Mesenchymal stem cell (in vitro differentiated cells and primary cell): Measurements from ENCODE around the gene CMC1.

ENCODE experiments used
- DNase-seq: peaks from one replicate; pipeline ENCODE4 v3.0.0-alpha.2; 2013
- H2AFZ ChIP-seq: one replicate; pipeline ENCODE4 v1.6.1; 2013; ENCODE audit warnings: low read depth, mild to moderate bottlenecking, control low read depth, inconsistent platforms, low read length, moderate library complexity
- H2AK5ac ChIP-seq: 2 replicates; pipeline ENCODE4 v1.6.1; 2013; ENCODE audit warnings: low read length, moderate library complexity, mild to moderate bottlenecking, inconsistent platforms; ENCODE audit not compliant: severe bottlenecking
- H2BK120ac ChIP-seq: one replicate; pipeline ENCODE4 v1.6.1; 2013; ENCODE audit warnings: low read depth, mild to moderate bottlenecking, inconsistent platforms, low read length, moderate library complexity
- H2BK12ac ChIP-seq, 2 experiments: one replicate each; pipeline ENCODE4 v1.6.1; 2013; ENCODE audit warnings: inconsistent platforms in 2 of 2, low read length in 2 of 2, mild to moderate bottlenecking in 2 of 2, moderate library complexity in 2 of 2, control low read depth in 1 of 2
- H2BK15ac ChIP-seq: one replicate; pipeline ENCODE4 v1.6.1; 2013; ENCODE audit warnings: mild to moderate bottlenecking, low read depth, inconsistent platforms; ENCODE audit not compliant: poor library complexity, severe bottlenecking
- H2BK5ac ChIP-seq: 2 replicates; pipeline ENCODE4 v1.6.1; 2013; ENCODE audit warnings: low read depth, mild to moderate bottlenecking, low read length, control low read depth, inconsistent platforms; ENCODE audit not compliant: poor library complexity, severe bottlenecking
- H3K14ac ChIP-seq, 2 experiments: one replicate each; pipeline ENCODE4 v1.6.1; 2013; ENCODE audit warnings: inconsistent platforms in 2 of 2, low read length in 2 of 2, control low read depth in 1 of 2, mild to moderate bottlenecking in 1 of 2, moderate library complexity in 1 of 2
- H3K18ac ChIP-seq, 2 experiments: one replicate each; pipeline ENCODE4 v1.6.1; 2013; ENCODE audit warnings: inconsistent platforms in 2 of 2, low read length in 2 of 2, control low read depth in 1 of 2, low read depth in 1 of 2, mild to moderate bottlenecking in 1 of 2
- H3K23ac ChIP-seq, 2 experiments: one replicate each; pipeline ENCODE4 v1.6.1; 2013; ENCODE audit warnings: inconsistent platforms in 2 of 2, low read length in 2 of 2, mild to moderate bottlenecking in 2 of 2, moderate library complexity in 2 of 2, control low read depth in 1 of 2
- H3K27ac ChIP-seq: 2 replicates; pipeline ENCODE4 v1.5.1; 2013; ENCODE audit warnings: mild to moderate bottlenecking, moderate library complexity, low read length, control low read depth, inconsistent platforms; ENCODE audit not compliant: poor library complexity, severe bottlenecking
- H3K27me3 ChIP-seq, 2 experiments: 2 replicates each; pipeline versions ENCODE4 v1.6.1 to v1.7.0; 2013; ENCODE audit warnings: low read length in 2 of 2, mild to moderate bottlenecking in 2 of 2, moderate library complexity in 2 of 2, control low read depth in 1 of 2, inconsistent platforms in 1 of 2; ENCODE audit not compliant: control insufficient read depth in 1 of 2, insufficient read depth in 1 of 2
- H3K36me3 ChIP-seq, 2 experiments: 2 replicates each; pipeline versions ENCODE4 v1.6.1 to v1.7.0; 2013; ENCODE audit warnings: low read length in 2 of 2, control low read depth in 1 of 2, inconsistent platforms in 1 of 2, low read depth in 1 of 2, mild to moderate bottlenecking in 1 of 2; ENCODE audit not compliant: insufficient read depth in 2 of 2, control insufficient read depth in 1 of 2
- H3K4ac ChIP-seq, 2 experiments: one replicate each; pipeline ENCODE4 v1.6.1; 2013; ENCODE audit warnings: inconsistent platforms in 2 of 2, low read length in 2 of 2, mild to moderate bottlenecking in 2 of 2, moderate library complexity in 2 of 2, control low read depth in 1 of 2, low read depth in 1 of 2
- H3K4me1 ChIP-seq: 2 replicates; pipeline ENCODE4 v1.6.1; 2013; ENCODE audit warnings: low read depth, low read length, control low read depth; ENCODE audit not compliant: control insufficient read depth, insufficient read depth
- H3K4me2 ChIP-seq: 2 replicates; pipeline ENCODE4 v1.6.1; 2013; ENCODE audit warnings: low read length, mild to moderate bottlenecking, inconsistent platforms; ENCODE audit not compliant: poor library complexity, severe bottlenecking
- H3K4me3 ChIP-seq, 2 experiments: 2 replicates each; pipeline versions ENCODE4 v1.5.1 to v1.7.0; 2013; ENCODE audit warnings: low read length in 2 of 2, mild to moderate bottlenecking in 2 of 2, control low read depth in 1 of 2, low read depth in 1 of 2; ENCODE audit not compliant: insufficient read depth in 1 of 2
- H3K79me1 ChIP-seq: replicated peaks from 2 replicates; pipeline ENCODE4 v1.6.1; 2013; ENCODE audit warnings: mild to moderate bottlenecking, control low read depth, low read length, inconsistent platforms; ENCODE audit not compliant: poor library complexity, severe bottlenecking
- H3K9ac ChIP-seq: 2 replicates; pipeline ENCODE4 v1.7.0; 2013; ENCODE audit warnings: mild to moderate bottlenecking, low read length, moderate library complexity
- H3K9me3 ChIP-seq: 2 replicates; pipeline ENCODE4 v1.7.0; 2013; ENCODE audit warnings: mild to moderate bottlenecking, low read length; ENCODE audit not compliant: control insufficient read depth
- H4K8ac ChIP-seq: one replicate; pipeline ENCODE4 v1.6.1; 2013; ENCODE audit warnings: inconsistent platforms, mild to moderate bottlenecking, low read length, moderate library complexity
- H4K91ac ChIP-seq: one replicate; pipeline ENCODE4 v1.6.1; 2013; ENCODE audit warnings: mild to moderate bottlenecking, low read length, inconsistent platforms
- WGBS: methylation state at CpG from one replicate; pipeline ENCODE4 v1.1.7; 2013; ENCODE audit warnings: mixed read lengths; 5-methylcytosine and 5-hydroxymethylcytosine counted together

Gene CMC1

GRCh38 chr3:28243424-28244106 is 2.1 kb downstream of the CMC1 start:
- H3K23ac ChIP-seq = no peak overlapping the region
- H3K9ac ChIP-seq = no peak overlapping the region
- peaks cover 2% of the 10 kb centered on the region for H3K4me1 ChIP-seq
- H3K27ac ChIP-seq = no peak overlapping the region
- H3K9me3 ChIP-seq = no peaks in the 10 kb centered on the region
- DNase-seq = no peak
- no peak overlapping the region for H3K14ac ChIP-seq
- H3K27me3 ChIP-seq = no peaks in the 10 kb centered on the region
- no peak overlapping the region for H4K8ac ChIP-seq
- WGBS = 50% methylated on average over 1 of the region's 3 CpGs
- no peak overlapping the region for H3K4me3 ChIP-seq
- no peaks in the 10 kb centered on the region for H3K36me3 ChIP-seq
- H3K79me1 ChIP-seq = peaks cover 19% of the 10 kb centered on the region
- no peak overlapping the region for H3K4ac ChIP-seq
- no peak overlapping the region for H3K18ac ChIP-seq
- no peak overlapping the region for H3K4me2 ChIP-seq
- no peak overlapping the region for H4K91ac ChIP-seq
- no peak overlapping the region for H2BK120ac ChIP-seq
- H2AK5ac ChIP-seq = no peak overlapping the region
- no peak overlapping the region for H2BK5ac ChIP-seq
- no peak overlapping the region for H2AFZ ChIP-seq
- no peak overlapping the region for H2BK12ac ChIP-seq
- no peak overlapping the region for H2BK15ac ChIP-seq

- Histone ChIP-seq H3K14ac (no peak overlapping the region), H3K4me3 (no peak overlapping the region), H3K9me3 (no peaks in the 10 kb centered on the region), H2AFZ (no peak overlapping the region), H4K91ac (no peak overlapping the region), H3K4me1 (peaks cover 2% of the 10 kb centered on the region), H3K27ac (no peak overlapping the region), H3K79me1 (peaks cover 19% of the 10 kb centered on the region), H3K4me2 (no peak overlapping the region), H2BK15ac (no peak overlapping the region), H2BK120ac (no peak overlapping the region), H3K9ac (no peak overlapping the region), H3K36me3 (no peaks in the 10 kb centered on the region), H2BK12ac (no peak overlapping the region), H4K8ac (no peak overlapping the region), H3K23ac (no peak overlapping the region), H3K4ac (no peak overlapping the region), H2AK5ac (no peak overlapping the region), H3K27me3 (no peaks in the 10 kb centered on the region), H2BK5ac (no peak overlapping the region), H3K18ac (no peak overlapping the region)
- 96% methylated on average over 6 of the region's 8 CpGs for WGBS
- DNase-seq = no peak
Measured at GRCh38 chr3:28244491-28244890, 3.1 kb downstream of the CMC1 start.

GRCh38 chr3:28247286-28247685 is 5.9 kb downstream of the CMC1 start:
- Histone ChIP-seq H3K27me3 (no peaks in the 10 kb centered on the region), H3K18ac (no peak overlapping the region), H2AK5ac (no peak overlapping the region), H3K4ac (no peak overlapping the region), H2BK120ac (no peak overlapping the region), H2BK12ac (no peak overlapping the region), H3K36me3 (no peaks in the 10 kb centered on the region), H3K9me3 (no peaks in the 10 kb centered on the region), H2AFZ (no peak overlapping the region), H3K4me1 (no peaks in the 10 kb centered on the region), H3K4me3 (no peak overlapping the region), H3K23ac (no peak overlapping the region), H4K8ac (peak overlapping the region; percentile 39), H3K27ac (no peak overlapping the region), H4K91ac (no peak overlapping the region), H3K79me1 (peaks cover 29% of the 10 kb centered on the region), H3K9ac (no peak overlapping the region), H2BK5ac (no peak overlapping the region), H3K4me2 (no peak overlapping the region), H3K14ac (no peak overlapping the region), H2BK15ac (no peak overlapping the region)
- 94% methylated on average over 1 of the region's 1 CpG for WGBS
- no peak for DNase-seq

GRCh38 chr3:28250999-28251398 is 9.6 kb downstream of the CMC1 start:
- no peak overlapping the region for H3K4ac ChIP-seq
- no peak overlapping the region for H2AFZ ChIP-seq
- no peak overlapping the region for H4K8ac ChIP-seq
- no peak overlapping the region for H3K4me2 ChIP-seq
- H2BK120ac ChIP-seq = no peak overlapping the region
- no peak overlapping the region for H2AK5ac ChIP-seq
- no peak overlapping the region for H2BK12ac ChIP-seq
- peaks cover 0 to 2% of the 10 kb centered on the region in 2 experiments for H3K36me3 ChIP-seq
- H3K27ac ChIP-seq = no peak overlapping the region
- peaks cover 29% of the 10 kb centered on the region for H3K79me1 ChIP-seq
- no peak overlapping the region for H3K14ac ChIP-seq
- no peak overlapping the region for H2BK15ac ChIP-seq
- no peaks in the 10 kb centered on the region for H3K27me3 ChIP-seq
- H3K9ac ChIP-seq = no peak overlapping the region
- WGBS = 85% methylated on average over 3 of the region's 3 CpGs
- DNase-seq = no peak
- H3K4me3 ChIP-seq = no peak overlapping the region
- no peak overlapping the region for H4K91ac ChIP-seq
- no peak overlapping the region for H2BK5ac ChIP-seq
- H3K18ac ChIP-seq = no peak overlapping the region
- no peaks in the 10 kb centered on the region for H3K4me1 ChIP-seq
- H3K23ac ChIP-seq = no peak overlapping the region
- no peaks in the 10 kb centered on the region for H3K9me3 ChIP-seq
